GM12878 (cell line): Measurements from ENCODE around the gene PRKAG2. TPM values are rescaled to one million over a fixed set of nuclear protein-coding genes. Genes with fewer than 3 reads are reported as not detected.

ENCODE experiments used
- ATAC-seq: fragments of 200-7000 bp; cut with Tn5 transposase; 3 replicates; pipeline ENCODE4 v1.9.1; 2020; ENCODE audit warnings: mild to moderate bottlenecking, moderate library complexity
- BruUV-seq: library from RNA; stranded (reverse); fragments of 400-500 nt; replicated peaks from 2 replicates; lab custom pipeline; 2021; lab: Mats Ljungman, UMichigan
- CTCF ChIA-PET: fragments of 300-600 bp; sonication (Branson Sonifier 250); formaldehyde crosslinking; extraction: SDS; loops from one replicate; lab custom pipeline; 2021; ENCODE audit warnings: inconsistent platforms; lab: Yijun Ruan, JAX
- POLR2A ChIA-PET: fragments of 350-600 bp; formaldehyde crosslinking; extraction: SDS; loops from one replicate; lab custom pipeline; 2021; ENCODE audit warnings: inconsistent platforms; lab: Charles Lee
- RAD21 ChIA-PET: fragments of 300-600 bp; sonication (Branson Sonifier 250); formaldehyde crosslinking; loops from one replicate; lab custom pipeline; 2023; ENCODE audit warnings: antibody characterized with exemption; ENCODE audit not compliant: unreplicated experiment; lab: Charles Lee
- SMC1A ChIA-PET: fragments of 300-600 bp; sonication (Branson Sonifier 250); formaldehyde crosslinking; loops from one replicate; lab custom pipeline; 2023; ENCODE audit not compliant: unreplicated experiment, uncharacterized antibody; lab: Charles Lee
- DNase-seq: peaks from one replicate; pipeline ENCODE4 v3.0.0-alpha.2; 2011; ENCODE audit warnings: low read depth, low spot score
- FAIRE-seq: peaks from 3 replicates; lab custom pipeline; 2011; peaks lifted over from hg19 to GRCh38; lab: Jason Lieb, UNC
- H2AFZ ChIP-seq: 2 replicates; pipeline ENCODE4 v1.6.0; 2011; ENCODE audit warnings: low read depth, low read length, control low read depth; ENCODE audit not compliant: control insufficient read depth
- H3K27ac ChIP-seq: 2 replicates; pipeline ENCODE4 v1.5.1; 2011; ENCODE audit warnings: control low read depth; ENCODE audit not compliant: control insufficient read depth, insufficient read depth
- H3K27me3 ChIP-seq, 2 experiments: replicated peaks in 1 of 2; 2 replicates each; pipeline versions ENCODE4 v1.6.0 to v1.6.1; 2011; ENCODE audit warnings: low read length in 1 of 2; ENCODE audit not compliant: control insufficient read depth in 2 of 2, insufficient read depth in 2 of 2
- H3K36me3 ChIP-seq, 2 experiments: 2 replicates each; pipeline ENCODE4 v1.5.1; 2011; ENCODE audit warnings: low read length in 1 of 2; ENCODE audit not compliant: control insufficient read depth in 2 of 2, insufficient read depth in 2 of 2
- H3K4me1 ChIP-seq: 2 replicates; pipeline ENCODE4 v1.6.1; 2011; ENCODE audit warnings: mild to moderate bottlenecking, low read length, moderate library complexity, mixed read lengths; ENCODE audit not compliant: control insufficient read depth, insufficient read depth
- H3K4me2 ChIP-seq: 2 replicates; pipeline ENCODE4 v1.6.0; 2011; ENCODE audit warnings: control low read depth; ENCODE audit not compliant: control insufficient read depth, insufficient read depth
- H3K4me3 ChIP-seq: fragments of 200-600 bp; sonication (generic); 2 replicates; pipeline ENCODE4 v1.5.1; 2016
- H3K79me2 ChIP-seq: 2 replicates; pipeline ENCODE4 v1.6.0; 2011; ENCODE audit warnings: low read length; ENCODE audit not compliant: control insufficient read depth, insufficient read depth
- H3K9ac ChIP-seq: 2 replicates; pipeline ENCODE4 v1.8.0; 2011; ENCODE audit warnings: low read length, control low read depth, mixed read lengths; ENCODE audit not compliant: control insufficient read depth, insufficient read depth
- H3K9me3 ChIP-seq: replicated peaks from 3 replicates; pipeline ENCODE4 v1.5.1; 2011; ENCODE audit warnings: mild to moderate bottlenecking, low read length; ENCODE audit not compliant: control insufficient read depth, insufficient read depth
- H4K20me1 ChIP-seq: 2 replicates; pipeline ENCODE4 v1.6.0; 2011; ENCODE audit not compliant: control insufficient read depth, insufficient read depth
- BMI1 ChIP-seq: fragments of 450-650 bp; IDR thresholded peaks from 2 replicates; pipeline ENCODE4 v1.6.1; 2016; ENCODE audit warnings: mild to moderate bottlenecking, moderate library complexity, borderline replicate concordance
- CBX5 ChIP-seq: sonication (generic); IDR thresholded peaks from 2 replicates; pipeline ENCODE4 v1.6.1; 2016; ENCODE audit warnings: low read depth, moderate library complexity, mild to moderate bottlenecking, inconsistent platforms
- CREM ChIP-seq: IDR thresholded peaks from 2 replicates; pipeline ENCODE4 v1.6.1; 2014; ENCODE audit warnings: antibody characterized with exemption, low read depth
- EZH2 ChIP-seq: IDR thresholded peaks from 2 replicates; pipeline ENCODE4 v1.6.1; 2012; ENCODE audit warnings: low read depth, mild to moderate bottlenecking, control low read depth, inconsistent platforms, low read length, borderline replicate concordance; ENCODE audit not compliant: control insufficient read depth
- GABPA ChIP-seq: IDR thresholded peaks from 2 replicates; pipeline ENCODE4 v1.6.1; 2014; ENCODE audit warnings: antibody characterized with exemption, low read depth, mild to moderate bottlenecking, inconsistent platforms
- NFIC ChIP-seq: IDR thresholded peaks from 2 replicates; pipeline ENCODE4 v1.6.1; 2012; ENCODE audit warnings: low read depth, mild to moderate bottlenecking, inconsistent platforms, low read length, moderate library complexity
- NFYB ChIP-seq: IDR thresholded peaks from 2 replicates; pipeline ENCODE4 v1.6.1; 2011; ENCODE audit warnings: low read depth, mild to moderate bottlenecking, low read length, improper control_type of control experiment, moderate library complexity; ENCODE audit not compliant: insufficient read depth
- RELB ChIP-seq: fragments of 450-650 bp; IDR thresholded peaks from 2 replicates; pipeline ENCODE4 v1.6.1; 2017; ENCODE audit warnings: low read depth, mild to moderate bottlenecking, moderate library complexity
- RUNX3 ChIP-seq: IDR thresholded peaks from 2 replicates; pipeline ENCODE4 v1.6.1; 2012; ENCODE audit warnings: low read length, inconsistent platforms
- TBL1XR1 ChIP-seq: IDR thresholded peaks from 2 replicates; pipeline ENCODE4 v1.6.1; 2012; ENCODE audit warnings: low read depth, low read length, improper control_type of control experiment
- ZNF384 ChIP-seq: IDR thresholded peaks from 2 replicates; pipeline ENCODE4 v1.6.1; 2012; ENCODE audit warnings: low read depth, mild to moderate bottlenecking, low read length, improper control_type of control experiment, borderline replicate concordance
- ZNF592 ChIP-seq: fragments of 450-650 bp; IDR thresholded peaks from 2 replicates; pipeline ENCODE4 v1.6.1; 2017; ENCODE audit warnings: mild to moderate bottlenecking, moderate library complexity
- WGBS: methylation state at CpG from one replicate; pipeline ENCODE4 v1.1.6; 2016; ENCODE audit warnings: low lambda C conversion rate; ENCODE audit not compliant: insufficient replicate concordance, insufficient coverage; ENCODE audit errors: missing lambda C conversion rate; 5-methylcytosine and 5-hydroxymethylcytosine counted together
- in situ Hi-C: fragments of 300-500 bp; cut with MboI; formaldehyde crosslinking; loops from 9 replicates; pipeline ENCODE4 v1.14.3; 2018; ENCODE audit warnings: mixed read lengths
- intact Hi-C: fragments of 100-400 bp; cut with micrococcal nuclease; formaldehyde crosslinking; loops from one replicate; pipeline ENCODE4 v1.14.2; 2022; ENCODE audit not compliant: unreplicated experiment
- polyA plus RNA-seq, 11 experiments: library from polyadenylated mRNA; depleted of rRNA in 4 of 11; unstranded in 6 of 11; stranded (reverse) in 5 of 11; fragments of >200 nt; fragmentation: Nextera tagmentation in 4 of 11; fragmentation: Illumina TruSeq in 1 of 11; extraction: Ambion mirVana in 4 of 11; extraction: Trizol in 1 of 11; gene quantifications; 1 replicate in 1 of 11; 2 replicates in 10 of 11; pipeline versions ENCODE4 v1.2.1 to v1.2.3, GENCODE V29; 2011 to 2016; ENCODE audit warnings: inconsistent platforms in 2 of 11, missing spikeins in 2 of 11, low read depth in 1 of 11
- total RNA-seq, 4 experiments: library from RNA; depleted of rRNA in 3 of 4; stranded (reverse); fragments of >200 nt in 3 of 4; fragmentation: Illumina TruSeq in 1 of 4; extraction: Trizol in 1 of 4; gene quantifications; 2 replicates each; pipeline versions ENCODE4 v1.2.1 to v1.2.3, GENCODE V29; 2013 to 2021
- TF ChIP-seq, protein P1 (sequence below): IDR thresholded peaks from 2 replicates; pipeline ENCODE4 v1.6.1; 2012; ENCODE audit warnings: low read length, inconsistent platforms

The PRKAG2 gene
- total and polyA plus RNA-seq, 10 of the 15 experiments (the other 5 are each of a cell fraction or from before 2014, with no cell fraction given): 3.4 to 8.9 (median 6.8) TPM

DNA sequence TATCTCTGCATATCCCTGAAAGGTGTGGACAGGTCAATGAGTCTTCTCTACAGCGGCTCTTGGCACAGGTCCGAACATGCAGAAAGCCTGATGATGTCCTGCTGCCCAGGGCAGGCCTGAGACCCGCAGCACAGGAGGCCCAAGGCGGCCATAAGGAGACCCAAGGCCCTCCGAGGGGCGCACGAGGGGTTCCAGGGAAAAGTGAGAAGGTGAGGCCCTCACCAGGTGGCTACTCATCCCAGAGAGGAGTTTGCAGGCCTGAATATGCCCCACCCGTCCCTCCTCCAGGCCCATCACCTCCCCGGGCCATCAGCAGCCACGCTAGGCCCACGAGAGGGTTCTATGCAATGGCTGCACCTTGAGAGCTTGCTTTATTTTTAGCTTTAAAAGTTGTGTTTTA lies 183.8 kb downstream of the PRKAG2 start:
- Histone ChIP-seq H3K4me1 (no peaks in the 10 kb centered on the region), H2AFZ (no peak overlapping the region), H3K27ac (no peak overlapping the region), H3K4me2 (no peak overlapping the region), H3K9ac (no peak overlapping the region), H3K27me3 (no peaks in the 10 kb centered on the region)
- ATAC-seq (no peak), DNase-seq (no peak), FAIRE-seq (no peak)
- BruUV-seq: no TSS peak
- ChIA-PET CTCF (no interaction called here), POLR2A (interaction anchor here (0.5 kb wide), 1 partner anchor 11 kb away, joined by 4 read pairs; no protein-coding TSS in a partner anchor)
- in situ Hi-C loops: no loop called here
- TF ChIP-seq GABPA: no peak
- no peak for TF ChIP-seq TBL1XR1
- no peak for TF ChIP-seq CBX5
- no peak for TF ChIP-seq RELB
- no peak for TF ChIP-seq ZNF384
- TF ChIP-seq, protein P1, sequence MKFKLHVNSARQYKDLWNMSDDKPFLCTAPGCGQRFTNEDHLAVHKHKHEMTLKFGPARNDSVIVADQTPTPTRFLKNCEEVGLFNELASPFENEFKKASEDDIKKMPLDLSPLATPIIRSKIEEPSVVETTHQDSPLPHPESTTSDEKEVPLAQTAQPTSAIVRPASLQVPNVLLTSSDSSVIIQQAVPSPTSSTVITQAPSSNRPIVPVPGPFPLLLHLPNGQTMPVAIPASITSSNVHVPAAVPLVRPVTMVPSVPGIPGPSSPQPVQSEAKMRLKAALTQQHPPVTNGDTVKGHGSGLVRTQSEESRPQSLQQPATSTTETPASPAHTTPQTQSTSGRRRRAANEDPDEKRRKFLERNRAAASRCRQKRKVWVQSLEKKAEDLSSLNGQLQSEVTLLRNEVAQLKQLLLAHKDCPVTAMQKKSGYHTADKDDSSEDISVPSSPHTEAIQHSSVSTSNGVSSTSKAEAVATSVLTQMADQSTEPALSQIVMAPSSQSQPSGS: no peak
- no peak for TF ChIP-seq BMI1
- no peak for TF ChIP-seq EZH2
- TF ChIP-seq CREM: no peak
- no peak for TF ChIP-seq NFIC
- no peak for TF ChIP-seq RUNX3
- no peak for TF ChIP-seq ZNF592
- no peak for TF ChIP-seq NFYB
- TF ChIP-seq, all 136 proteins: peak for 0
- no peaks in the 10 kb centered on the region for H3K79me2 ChIP-seq
- no peak overlapping the region for H3K4me3 ChIP-seq
- no peaks in the 10 kb centered on the region for H3K36me3 ChIP-seq
- H4K20me1 ChIP-seq: no peaks in the 10 kb centered on the region
- ChIA-PET SMC1A (no interaction called here), RAD21 (no interaction called here)
- intact Hi-C loops: no loop called here
- H3K9me3 ChIP-seq: no peaks in the 10 kb centered on the region
- 53% methylated on average over 11 of the region's 11 CpGs for WGBS
